CD4-positive, alpha-beta T cell treated with Interleukin-12 subunit alpha and Interleukin-12 subunit beta, for 1 hour (primary cell): ENCODE measurements around the gene CAND2.
A peak's percentile ranks its signal among the peaks of the same experiment; 100 is the strongest.

Source experiments
- DNase-seq: peaks from one replicate; pipeline ENCODE4 v3.0.0-alpha.2; 2020

Gene CAND2

DNA sequence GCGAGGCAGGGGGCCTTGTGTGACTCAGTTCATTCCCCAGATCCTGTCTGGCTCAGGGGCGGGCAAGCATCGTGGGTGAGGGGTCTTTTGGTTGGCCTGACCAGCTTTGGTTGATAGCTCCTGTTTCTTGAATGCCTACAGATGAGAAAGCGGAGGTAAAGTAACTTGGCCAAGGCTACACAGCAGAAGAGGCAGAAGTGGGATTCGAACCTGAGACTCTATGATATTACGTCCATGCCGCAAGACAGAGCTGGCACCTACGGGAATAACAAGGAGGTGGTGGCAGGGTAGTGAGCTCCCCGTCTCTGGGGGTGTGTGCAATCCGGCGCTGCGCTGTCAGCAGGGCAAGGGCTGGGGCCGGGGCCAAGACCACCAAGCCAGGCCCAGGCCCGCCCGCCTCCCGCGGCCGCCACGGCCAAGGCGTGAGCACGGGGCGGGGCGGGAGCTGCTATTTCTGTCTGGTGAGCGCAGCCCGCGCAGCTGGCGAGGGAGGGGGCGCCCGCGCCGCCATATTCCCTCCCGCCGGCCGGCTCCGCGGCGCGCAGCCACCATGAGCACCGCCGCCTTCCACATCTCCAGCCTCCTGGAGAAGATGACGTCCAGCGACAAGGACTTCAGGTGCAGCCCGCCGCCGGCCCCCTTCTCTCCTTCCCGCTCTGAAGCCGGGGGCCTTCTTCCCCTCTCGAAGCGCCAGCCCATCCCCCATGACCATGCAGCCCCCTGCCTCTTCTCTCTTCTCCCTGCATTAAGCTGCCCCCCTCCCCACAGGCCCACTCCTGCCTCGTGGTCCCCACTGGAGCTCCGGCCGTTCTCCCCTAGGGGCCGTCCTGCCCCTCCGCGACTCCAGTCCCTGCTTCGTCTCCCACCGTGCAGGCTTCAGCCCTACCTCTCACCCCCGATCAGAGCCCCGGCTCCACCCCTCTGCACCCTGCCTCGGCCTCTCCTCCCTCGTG lies at the start of gene CAND2:
Gene CAND2, plus strand, starts transcription at position 510 of the 953 bp plus-strand sequence. Its CDS starts 41 bp downstream, at position 551.
- peak; percentile 33 for DNase-seq

DNA sequence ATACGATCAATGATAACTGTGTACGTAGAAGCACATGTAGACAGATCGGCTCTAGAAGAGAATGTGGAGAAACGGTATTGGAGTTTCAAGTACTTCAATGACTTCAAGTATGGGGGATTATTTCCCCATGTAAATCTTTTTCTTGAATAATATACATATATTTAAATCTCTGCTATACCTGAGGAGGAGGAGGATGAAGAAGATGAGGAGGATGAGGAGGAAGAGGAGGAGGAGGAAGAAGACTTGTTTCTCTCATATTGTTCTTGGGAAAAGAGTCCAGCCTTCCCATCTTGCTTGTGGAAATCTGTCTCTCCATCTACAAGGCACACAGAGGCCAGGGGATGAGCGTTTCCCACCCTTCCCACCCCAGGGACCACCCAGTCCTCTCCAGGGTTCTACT lies 48.0 kb upstream of the CAND2 start:
- DNase-seq, result no peak

DNA sequence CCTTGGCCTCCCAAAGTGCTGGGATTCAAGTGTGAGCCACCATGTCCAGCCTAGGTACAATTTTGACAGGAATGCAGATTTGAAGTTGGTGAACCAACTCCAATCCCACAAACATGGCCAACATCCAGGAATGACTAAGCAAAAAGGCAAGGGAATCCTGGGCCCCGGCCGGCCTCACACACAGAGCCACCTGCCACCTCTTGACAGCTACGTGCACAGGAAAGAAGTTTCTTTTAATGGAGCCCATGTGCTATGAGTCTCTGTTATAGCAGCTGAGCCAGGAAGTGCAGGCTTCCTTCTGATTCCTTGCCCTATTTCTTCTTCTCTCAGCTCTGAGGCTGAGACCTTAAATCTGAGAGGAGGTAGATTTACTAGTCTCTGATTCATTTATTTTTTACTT lies 46.3 kb upstream of the CAND2 start:
- DNase-seq, result no peak

DNA sequence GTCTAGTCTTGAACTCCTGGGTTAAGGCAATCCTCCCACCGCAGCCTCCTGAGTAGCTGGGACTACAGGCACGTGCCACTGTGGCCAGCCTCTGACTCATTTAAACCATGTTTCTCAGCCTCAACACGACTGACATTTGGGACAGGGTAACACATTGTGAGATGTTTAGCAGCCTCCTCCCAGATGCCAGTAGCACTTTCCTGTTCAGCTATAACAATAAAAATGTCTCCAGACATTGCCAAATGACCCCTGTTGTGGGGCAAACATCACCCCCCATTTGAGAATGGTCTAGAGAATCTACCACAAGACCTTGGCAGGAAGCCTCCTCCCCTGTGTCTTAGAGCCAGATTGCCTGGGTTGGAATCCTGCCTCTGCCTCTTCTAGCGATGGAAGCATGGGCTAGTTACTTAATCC lies 45.8 kb upstream of the CAND2 start:
- DNase-seq, result no peak

DNA sequence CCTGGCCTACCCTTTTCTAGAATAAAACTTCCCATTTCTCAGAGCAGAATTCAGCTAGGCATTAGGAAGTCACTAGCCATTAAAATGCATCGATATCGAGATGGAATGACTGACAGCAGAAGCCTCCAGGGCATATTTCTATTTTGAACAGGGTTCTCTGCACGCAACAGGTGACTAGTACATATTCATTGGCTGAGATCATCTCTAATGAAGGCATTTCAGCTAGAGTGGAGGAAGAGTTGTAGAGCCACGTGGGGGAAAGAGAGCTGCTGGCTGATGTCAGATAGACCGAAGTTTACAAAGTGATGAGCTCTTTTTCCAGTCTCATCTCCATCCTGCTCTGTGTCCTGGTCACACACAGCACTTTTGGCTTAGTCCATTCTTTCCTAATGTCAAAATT lies 44.9 kb upstream of the CAND2 start:
- no peak for DNase-seq

DNA sequence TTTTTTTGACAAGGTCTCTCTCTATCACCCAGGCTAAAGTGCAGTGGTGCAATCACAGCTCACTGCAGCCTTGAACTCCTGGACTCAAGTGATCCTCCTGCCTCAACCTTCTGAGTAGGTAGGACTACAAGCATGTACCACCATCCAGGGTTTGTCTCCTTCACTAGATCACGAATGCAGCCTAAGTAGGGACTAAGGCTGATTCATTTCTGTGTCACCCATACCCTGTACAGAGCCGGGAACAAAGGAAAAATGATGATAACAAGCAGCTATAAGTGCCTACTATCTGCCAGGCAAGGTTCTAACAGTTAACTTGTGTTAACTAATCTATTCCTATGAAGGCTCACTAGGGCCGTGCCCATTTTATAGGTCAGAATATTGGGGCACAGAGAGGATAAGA lies 44.4 kb upstream of the CAND2 start:
- DNase-seq, result no peak

DNA sequence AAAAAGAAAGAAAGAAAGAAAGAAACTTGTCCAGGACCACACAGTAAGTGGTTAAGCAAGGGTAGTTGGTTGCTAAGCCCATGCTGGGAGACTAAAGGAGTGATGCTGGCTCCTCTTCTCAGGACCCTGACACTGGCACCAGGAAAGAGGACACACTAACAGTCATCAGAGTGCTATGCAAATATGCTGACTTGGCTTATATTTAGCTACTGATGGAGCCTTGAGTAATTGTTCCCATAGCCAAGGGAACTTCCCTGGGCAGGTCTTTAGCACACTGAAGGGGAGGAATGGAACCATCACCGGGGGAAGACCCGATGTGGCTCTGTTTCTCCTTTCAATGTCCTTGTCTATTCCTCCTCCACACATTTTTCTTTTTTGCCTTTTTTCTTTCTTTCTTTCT lies 43.7 kb upstream of the CAND2 start:
- DNase-seq, result no peak

DNA sequence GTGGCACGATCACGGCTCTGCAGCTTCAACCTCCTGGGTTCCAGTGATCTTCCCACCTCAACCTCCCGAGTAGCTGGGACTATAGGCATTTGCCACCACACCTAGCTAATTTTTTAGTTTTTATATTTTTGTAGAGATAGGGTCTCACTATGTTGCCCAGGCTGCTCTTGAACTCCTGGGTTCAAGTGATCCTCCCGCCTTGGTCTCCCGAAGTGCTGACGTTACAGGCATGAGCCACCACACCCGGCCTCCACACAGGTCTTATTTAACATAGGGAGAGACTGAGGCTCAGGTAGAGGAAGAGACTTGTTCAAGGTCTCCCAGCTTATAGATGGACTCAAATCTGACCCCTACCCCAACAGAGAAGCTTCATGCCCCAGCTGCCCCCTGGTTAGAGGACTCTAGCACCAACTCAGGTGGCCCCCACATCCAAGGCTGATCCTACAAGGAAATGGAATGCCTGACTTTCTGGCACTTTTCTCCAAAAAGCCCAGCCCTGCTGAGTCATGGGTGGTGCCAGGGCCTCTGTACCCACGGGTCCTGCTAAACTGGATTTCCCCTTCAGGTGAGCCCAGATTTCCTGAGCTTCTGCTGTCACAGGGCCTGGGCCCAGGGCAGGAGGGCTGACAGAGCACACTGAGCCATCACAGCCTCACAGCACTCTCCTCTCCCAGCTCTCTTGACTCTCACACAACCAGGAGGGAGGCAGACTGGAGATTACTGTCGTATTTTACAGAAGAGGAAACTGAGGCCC lies 43.0 kb upstream of the CAND2 start:
- no peak for DNase-seq

DNA sequence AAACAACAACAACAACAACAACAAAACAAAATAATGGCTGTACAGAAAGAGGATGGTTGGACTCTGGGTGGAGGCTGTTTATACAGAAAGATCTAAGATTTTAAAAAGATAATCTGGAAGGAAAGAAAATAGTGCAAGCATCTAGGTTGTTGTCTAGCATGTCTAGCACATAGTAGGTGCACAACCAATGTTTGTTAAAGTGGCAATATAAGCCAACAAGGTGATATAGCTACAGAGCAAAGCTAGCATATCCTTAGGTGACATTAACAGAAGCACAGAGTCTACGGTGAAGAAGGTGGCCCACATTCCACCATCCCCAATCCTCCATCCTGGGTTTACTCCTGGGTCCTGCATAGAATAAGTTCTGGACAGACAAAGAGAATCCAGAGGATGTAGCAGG lies 42.2 kb upstream of the CAND2 start:
- no peak for DNase-seq

DNA sequence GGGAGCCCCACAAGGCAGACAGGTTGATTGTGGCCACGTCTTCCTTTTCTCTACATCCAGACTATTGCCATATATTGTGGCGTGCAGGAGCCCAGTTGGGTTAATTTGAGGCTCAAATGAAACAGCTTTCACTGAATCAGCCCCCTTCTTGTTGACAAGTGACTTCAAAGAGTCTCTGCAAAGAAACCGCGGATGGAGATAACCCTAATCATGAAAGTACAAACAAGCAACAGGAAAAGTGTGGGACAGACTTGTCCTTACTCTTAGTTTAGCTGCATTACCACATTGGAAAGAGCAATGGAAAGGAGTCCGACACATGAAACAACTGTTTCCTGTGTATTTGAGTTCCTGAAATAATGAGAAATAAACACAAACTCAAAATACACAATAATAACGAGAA lies 40.7 kb upstream of the CAND2 start:
- DNase-seq, result no peak

DNA sequence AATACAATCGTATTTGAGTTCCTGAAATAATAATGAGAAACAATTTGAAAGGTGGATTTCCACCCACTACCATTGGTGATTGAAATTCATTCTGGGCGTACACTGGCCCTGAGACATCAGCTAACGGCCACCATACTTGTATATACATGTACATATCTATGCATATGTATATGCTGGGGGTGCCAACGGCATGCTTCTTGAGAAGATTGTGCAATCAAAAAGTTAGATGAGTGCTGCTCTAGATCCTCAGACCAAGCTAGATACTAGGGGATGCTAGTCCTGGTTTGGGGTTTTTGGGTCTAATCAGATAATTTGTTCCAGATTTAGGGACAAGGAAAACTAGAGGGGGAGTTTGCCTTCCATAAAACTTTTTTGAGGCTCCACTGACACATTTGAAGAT lies 40.3 kb upstream of the CAND2 start:
- DNase-seq, result no peak

DNA sequence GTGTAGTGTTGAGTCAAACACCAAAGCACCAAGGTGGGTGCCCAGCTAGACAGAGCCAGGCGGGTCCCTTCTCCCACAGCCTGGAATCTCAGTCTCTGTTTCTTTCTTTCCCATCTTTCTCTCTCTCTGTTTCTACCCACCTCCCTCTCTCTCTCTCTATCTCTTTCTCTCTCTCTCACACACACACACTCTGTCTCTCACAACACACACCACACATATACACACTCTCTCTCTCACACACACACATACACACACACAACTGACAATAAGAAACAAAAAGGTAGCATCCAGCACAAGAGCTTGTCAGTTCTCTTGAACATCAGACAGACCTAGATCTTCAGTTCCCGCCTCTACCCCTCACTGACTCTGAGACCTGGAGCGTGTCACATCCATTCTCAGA lies 39.8 kb upstream of the CAND2 start:
- DNase-seq, result no peak

DNA sequence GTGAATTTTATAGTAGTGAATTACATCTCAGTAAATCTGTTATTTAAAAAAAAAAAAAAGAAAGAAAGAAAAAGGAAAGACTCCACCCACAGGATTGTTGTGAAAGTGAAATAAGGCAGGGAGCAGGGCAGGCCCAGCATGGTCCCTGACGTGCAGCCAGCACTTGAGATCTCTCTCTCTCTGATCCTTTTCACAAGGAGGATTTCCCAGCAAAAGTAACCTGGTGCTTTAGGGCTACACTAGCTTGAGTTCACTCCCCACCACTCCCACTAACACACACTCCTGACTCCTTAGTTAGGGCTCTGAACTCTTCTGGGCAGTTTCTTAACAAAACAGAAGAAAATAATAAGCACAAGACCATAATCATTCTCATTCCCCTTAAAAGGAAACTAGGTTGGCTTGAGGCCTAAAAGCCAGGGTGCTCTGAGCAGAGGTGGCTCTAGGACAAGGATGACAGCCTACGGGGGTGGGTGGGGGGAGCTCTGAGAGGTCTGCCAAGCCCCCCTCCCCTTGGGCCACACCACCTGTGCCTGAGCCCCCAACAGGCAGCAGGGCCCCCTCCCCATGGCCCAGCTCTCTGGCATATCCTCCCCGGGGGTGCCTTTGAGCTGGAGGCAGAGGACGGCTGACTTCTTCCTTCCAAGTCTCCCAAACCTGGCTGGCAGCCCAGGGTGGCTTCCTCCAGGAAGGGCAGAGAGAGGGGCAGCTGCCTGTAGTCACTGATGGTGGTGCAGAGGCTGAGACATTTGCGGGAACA lies 38.3 kb upstream of the CAND2 start:
- DNase-seq, result no peak

DNA sequence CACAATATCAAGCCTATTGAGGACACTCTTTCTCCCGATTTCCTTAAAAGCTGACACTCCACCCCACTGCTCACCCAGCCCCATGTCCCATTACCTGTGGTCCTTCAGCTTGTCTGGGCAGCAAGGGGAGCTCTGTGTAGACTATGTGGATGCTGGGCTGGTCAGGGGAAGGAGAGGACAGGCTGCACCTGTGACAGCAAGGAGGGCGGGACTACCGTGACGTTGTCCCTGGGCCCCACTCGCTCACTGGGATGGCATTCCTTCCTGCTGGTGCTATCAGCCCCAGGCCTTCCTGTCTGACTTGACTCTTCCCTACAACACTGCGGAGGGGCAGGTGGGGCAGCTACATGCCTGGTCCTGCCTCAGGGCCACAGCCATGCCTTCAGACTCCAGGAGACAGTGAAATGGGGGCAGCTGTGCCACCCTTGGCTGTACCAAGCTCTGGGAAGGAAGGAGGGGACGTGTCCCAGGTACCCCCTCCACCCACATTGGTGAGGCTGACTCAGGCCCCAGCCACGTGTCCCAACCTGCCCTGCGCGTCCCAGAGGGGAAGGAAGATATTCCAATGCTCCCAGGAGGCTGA lies 37.3 kb upstream of the CAND2 start, which contains the start of gene TMEM40:
Gene TMEM40, minus strand, starts transcription at position 163 of the 583 bp plus-strand sequence. CDS start 9,427 bp downstream, outside the sequence.
- no peak for DNase-seq

DNA sequence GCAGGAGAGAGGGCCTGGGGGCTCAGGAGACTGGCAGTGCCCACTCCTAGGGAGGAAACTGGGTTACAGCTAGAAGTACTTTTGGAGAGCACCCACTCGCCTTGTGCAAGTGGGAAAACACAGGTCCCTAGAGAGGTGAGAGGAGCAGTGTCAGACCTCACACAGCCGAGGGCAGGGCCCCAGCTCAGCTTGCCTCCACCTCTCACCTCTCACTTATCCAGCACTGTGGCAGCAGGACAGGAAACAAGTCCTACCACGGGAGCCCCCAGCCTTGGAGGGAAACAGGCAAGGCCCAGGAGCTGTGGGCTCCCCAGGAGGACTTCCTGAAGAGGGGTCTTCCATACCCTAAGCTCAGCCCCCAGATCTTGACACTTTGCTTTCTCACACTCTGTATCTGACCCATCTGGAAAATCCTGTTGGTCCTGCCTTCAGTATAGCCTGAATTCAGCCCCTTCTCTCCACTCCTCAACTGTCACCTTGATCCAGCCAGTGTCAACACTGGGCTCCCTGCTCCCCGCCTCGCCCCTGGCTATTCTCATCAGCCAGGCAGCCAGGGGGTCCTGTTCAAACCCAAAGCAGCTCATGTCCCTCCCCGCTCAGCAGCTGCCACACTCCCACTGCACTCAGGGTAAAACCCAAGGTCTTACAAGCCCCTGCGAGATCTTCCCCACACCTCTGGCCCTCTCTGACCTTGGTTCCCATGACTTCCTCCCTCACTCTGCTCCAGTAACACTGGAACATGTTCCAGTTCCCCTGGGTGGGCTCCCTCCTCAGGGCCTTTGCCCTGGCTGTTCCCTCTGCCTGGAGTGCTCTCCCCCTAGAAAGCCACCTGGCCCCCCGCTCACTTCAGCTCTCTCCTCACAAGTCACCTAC lies 36.6 kb upstream of the CAND2 start:
- no peak for DNase-seq

DNA sequence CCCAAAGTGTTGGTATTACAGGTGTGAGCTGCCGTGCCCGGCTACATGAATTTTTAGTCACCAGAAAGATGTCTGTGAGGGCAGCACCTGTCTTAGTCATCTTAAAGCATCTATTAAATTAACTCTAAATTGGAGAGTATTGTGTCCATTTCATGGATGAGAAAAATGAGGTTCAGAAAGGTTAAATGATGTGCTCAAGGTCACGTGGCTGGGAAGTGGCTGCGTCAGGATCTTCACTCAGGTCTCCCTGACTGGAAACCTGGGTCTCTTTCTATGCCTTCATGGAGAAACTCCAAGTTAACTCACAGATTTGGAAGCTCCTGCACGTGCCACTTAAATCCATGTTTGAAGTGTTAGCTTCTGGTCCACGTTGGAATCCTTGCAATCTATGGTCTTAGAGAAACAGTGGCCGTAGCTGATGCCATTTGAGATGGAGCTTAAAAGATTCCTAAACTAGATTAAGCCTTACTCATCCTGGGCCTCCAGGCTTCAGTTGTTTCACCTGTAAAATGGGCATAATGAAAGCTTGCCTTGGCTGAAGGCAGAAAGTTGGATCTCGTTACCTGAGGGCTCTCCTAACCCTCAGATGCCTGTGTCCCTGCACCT lies 32.2 kb upstream of the CAND2 start:
- no peak for DNase-seq

DNA sequence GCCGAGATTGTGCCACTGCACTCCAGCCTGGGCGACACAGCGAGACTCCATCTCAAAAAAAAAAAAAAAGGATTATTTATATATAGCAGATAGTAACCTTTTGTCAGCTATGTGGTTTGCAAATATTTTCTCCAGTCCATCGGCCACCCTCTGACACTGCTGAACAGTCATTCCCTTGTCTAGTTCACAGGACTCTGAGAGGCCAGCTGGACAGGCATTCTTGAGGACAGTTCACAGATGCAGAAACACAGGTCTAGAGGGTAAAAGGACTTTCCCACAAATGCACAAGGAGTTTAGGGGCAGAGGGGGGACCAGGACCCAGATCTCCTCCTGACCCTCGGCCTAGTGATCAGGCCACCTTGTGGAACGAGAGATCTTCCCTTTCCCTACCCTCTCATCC lies 29.9 kb upstream of the CAND2 start:
- DNase-seq, result no peak

DNA sequence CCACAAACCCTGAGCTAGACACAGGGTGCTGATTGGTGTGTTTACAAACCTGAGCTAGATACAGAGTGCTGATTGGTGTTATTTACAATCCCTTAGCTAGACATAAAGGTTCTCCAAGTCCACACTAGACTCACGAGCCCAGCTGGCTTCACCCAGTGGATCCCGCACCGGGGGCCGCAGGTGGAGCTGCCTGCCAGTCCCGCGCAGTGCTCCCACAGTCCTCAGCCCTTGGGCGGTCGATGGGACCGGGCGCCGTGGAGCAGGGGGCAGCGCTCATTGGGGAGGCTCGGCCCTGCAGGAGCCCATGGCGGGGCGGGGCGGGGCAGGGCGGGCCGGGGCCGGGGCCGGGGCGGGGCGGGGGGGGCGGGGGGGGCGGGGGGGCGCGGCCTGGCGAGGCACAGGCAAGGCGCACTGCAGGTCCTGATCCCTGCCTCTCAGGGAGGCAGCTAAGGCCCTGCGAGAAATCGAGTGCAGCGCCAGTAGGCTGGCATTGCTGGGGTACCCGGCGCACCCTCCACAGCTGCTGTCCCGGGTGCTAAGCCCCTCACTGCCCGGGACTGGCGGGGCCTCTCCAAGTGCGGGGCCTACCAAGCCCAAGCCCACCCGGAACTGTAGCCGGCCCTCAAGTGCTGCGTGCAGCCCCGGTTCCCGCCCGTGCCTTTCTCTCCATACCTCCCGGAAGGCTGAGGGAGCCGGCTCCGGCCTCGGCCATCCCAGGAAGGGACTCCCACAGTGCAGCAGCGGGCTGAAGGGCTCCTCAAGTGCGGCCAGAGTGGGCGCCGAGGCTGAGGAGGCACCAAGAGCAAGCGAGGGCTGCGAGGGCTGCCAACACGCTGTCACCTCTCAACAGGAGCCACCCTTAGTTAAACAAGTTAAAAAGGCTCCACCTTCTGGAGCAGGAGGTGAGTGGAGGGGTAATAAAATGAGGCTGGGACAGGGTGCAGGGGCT lies 27.6 kb upstream of the CAND2 start:
- DNase-seq, result no peak

DNA sequence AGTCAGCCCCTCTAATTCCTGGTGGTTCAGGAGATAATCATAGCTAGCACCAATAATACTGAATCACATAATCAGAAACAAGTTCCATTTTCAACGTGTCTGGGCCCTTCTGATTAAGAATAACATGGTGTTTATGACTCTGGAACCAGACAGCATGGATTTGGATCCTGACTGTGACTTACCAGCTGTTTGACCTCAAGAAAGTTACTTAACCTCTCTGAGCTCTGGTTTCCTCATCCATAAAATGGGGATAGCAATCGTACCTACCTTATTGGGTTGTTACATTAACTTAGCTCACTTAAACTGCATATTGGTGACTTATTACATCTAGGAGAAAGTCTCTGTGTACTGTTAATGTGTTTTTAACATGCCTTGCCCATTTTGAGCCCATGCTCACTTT lies 26.7 kb upstream of the CAND2 start:
- no peak for DNase-seq

DNA sequence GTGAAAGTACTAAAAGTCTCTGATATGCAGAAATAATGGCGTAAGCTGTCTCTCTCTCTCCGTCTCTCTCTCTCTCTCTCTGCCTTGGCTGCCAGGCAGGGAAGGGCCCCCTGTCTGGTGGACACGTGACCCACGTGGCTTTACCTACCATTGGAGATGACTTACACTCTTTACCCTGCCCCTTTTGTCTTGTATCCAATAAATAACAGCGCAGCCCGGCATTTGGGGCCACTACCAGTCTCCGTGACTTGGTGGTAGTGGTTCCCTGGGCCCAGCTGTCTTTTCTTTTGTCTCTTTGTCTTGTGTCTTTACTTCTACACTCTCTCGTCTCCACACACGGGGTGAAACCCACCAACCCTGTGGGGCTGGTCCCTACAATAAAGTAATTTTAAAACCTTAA lies 25.2 kb upstream of the CAND2 start:
- DNase-seq, result no peak
